ENCODE measurements around the gene ATRIP. TPM values are rescaled to one million over a fixed set of nuclear protein-coding genes. Genes with fewer than 3 reads are reported as not detected.

The ATRIP gene
- polyA plus RNA-seq, 2 of the 4 experiments (the other 2 are of a cell fraction): 6.1 to 9.4 TPM

GRCh38 chr3:48427630-48427962, 18.9 kb upstream of the ATRIP start (continued):
- TF ChIP-seq USF2 (IDR thresholded peaks at IDR 0.05): no peak
- no peak for TF ChIP-seq ZNF302 (CRISPR knock-in tag; IDR thresholded peaks at IDR 0.05)
- no peak for TF ChIP-seq ZSCAN20 (CRISPR knock-in tag; IDR thresholded peaks at IDR 0.05)
- no peak for TF ChIP-seq CBX8 (IDR thresholded peaks at IDR 0.05)
- TF ChIP-seq BCL3 (IDR thresholded peaks at IDR 0.05): no peak
- TF ChIP-seq CHD4 (IDR thresholded peaks at IDR 0.05; ENCODE audit: borderline replicate concordance): no peak

- peak overlapping the region; percentile 83 to 100 for H3K27ac ChIP-seq
- FAIRE-seq: no peak
These were observed 18.4 kb upstream of the ATRIP start for GRCh38 chr3:48428088-48428571.

GRCh38 chr3:48428572-48429316, 17.8 kb upstream of the ATRIP start:
- ChIA-PET POLR2A (interaction anchor here (1.0 to 1.9 kb wide), 2 partner anchors 11 to 28 kb away, joined by 3 to 8 read pairs; partner anchors contain the start of gene CCDC51), CTCF (interaction anchor here (0.7 to 31.5 kb wide), 4 partner anchors 3 to 157 kb away, joined by 3 to 488 read pairs (median 246); partner anchors contain the start of gene PLXNB1)
- 7% methylated on average over 9 of the region's 60 CpGs for WGBS (ENCODE audit: missing lambda C conversion rate)
- Histone ChIP-seq H3K4me1 (peaks cover 59% of the 10 kb centered on the region), H3K4me3 (peak overlapping the region; percentile 64), H3K4me2 (peak overlapping the region; percentile 79), H3K9me3 (no peaks in the 10 kb centered on the region), H3K27ac (peak overlapping the region; percentile 83 to 100)
- ATAC-seq (peak; percentile 60 to 73), DNase-seq (ENCODE audit: low read depth in 1 of 2, low spot score in 1 of 2) (peak; percentile 28 to 80), FAIRE-seq (no peak)
- TF ChIP-seq JUN (IDR thresholded peaks at IDR 0.05) (0 out of 5 replicates have a peak, but pooled peaks of 1 of the 2 experiments have one; percentile 18), SREBF2 (IDR thresholded peaks at IDR 0.05) (no peak)

More at GRCh38 chr3:48428088-48428571, 18.4 kb upstream of the ATRIP start:
- Histone ChIP-seq H3K9me3 (no peaks in the 10 kb centered on the region), H3K4me1 (peaks cover 55% of the 10 kb centered on the region), H3K4me2 (peak overlapping the region; percentile 79), H3K4me3 (peak overlapping the region; percentile 64)
- TF ChIP-seq TFCP2L1 (CRISPR knock-in tag; IDR thresholded peaks at IDR 0.05) (no peak), ZFP36 (IDR thresholded peaks at IDR 0.05; ENCODE audit: borderline replicate concordance, partially characterized antibody) (no peak), RAD21 (conservative IDR thresholded peaks at IDR 0.05 in 1 of 2, IDR thresholded peaks at IDR 0.05 in 1 of 2) (no peak), HMGXB4 (CRISPR knock-in tag; IDR thresholded peaks at IDR 0.05; ENCODE audit: borderline replicate concordance) (no peak), MAX (IDR thresholded peaks at IDR 0.05) (no peak)
- POLR2A ChIA-PET: interaction anchor here (1.0 to 1.9 kb wide), 2 partner anchors 11 to 28 kb away, joined by 3 to 8 read pairs; partner anchors contain the start of gene CCDC51
- WGBS (ENCODE audit: missing lambda C conversion rate): 40% methylated on average over 2 of the region's 7 CpGs
- ATAC-seq (peak in 1 of 2 experiments; percentile 3; a peak in 2 of 6 replicates), DNase-seq (ENCODE audit: low read depth in 1 of 2, low spot score in 1 of 2) (no peak)
- CTCF ChIA-PET: interaction anchor here (0.7 to 31.5 kb wide), 4 partner anchors 3 to 156 kb away, joined by 3 to 488 read pairs (median 246); partner anchors contain the start of gene PLXNB1

All from A549 (cell line).